ENCODE data around the gene ARHGAP26. TPM values are rescaled to one million over a fixed set of nuclear protein-coding genes. Genes with fewer than 3 reads are reported as not detected.

ARHGAP26 gene
- total RNA-seq, 1 donor from 2014 or later: 60.3 TPM

DNA sequence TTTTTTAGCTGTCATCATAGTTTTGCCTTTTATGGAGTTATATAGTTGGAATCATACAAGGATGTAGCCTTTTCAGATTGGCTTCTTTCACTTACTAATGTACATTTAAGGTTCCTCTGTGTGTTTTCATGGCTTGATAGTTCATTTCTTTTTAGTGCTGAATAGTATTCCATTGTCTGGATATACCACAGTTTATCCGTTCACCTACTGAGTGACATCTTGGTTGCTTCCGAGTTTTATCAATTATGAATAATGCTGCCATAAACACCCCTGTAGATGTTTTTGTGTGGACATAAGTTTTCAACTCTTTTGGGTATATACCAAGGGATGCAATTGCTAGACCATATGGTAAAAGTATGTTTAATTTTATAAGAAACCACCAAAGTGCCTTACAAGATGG lies 497.0 kb downstream of the ARHGAP26 start:
- no peak for DNase-seq (ENCODE audit: low spot score)

DNA sequence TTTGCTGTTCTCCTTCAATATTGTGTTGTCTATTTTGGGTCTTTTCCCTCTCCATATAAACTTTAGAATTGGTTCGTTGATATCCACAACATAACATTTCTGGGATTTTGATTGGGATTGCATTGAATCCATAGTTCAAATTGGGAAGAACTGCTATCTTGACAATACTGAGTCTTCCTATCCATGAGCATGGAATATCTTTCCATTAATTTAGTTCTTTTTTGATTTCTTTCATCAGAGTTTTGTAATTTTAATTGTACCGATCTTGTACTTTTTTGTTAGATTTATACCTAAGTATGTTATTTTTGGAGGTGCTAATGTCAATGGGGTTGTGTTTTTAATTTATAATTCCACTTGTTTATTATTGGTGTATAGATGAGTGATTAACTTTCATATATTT lies 498.2 kb downstream of the ARHGAP26 start:
- no peak for DNase-seq (ENCODE audit: low spot score)

- no peak for DNase-seq (ENCODE audit: low spot score)
Measured at GRCh38 chr5:143271431-143271830, 501.3 kb downstream of the ARHGAP26 start.

DNA sequence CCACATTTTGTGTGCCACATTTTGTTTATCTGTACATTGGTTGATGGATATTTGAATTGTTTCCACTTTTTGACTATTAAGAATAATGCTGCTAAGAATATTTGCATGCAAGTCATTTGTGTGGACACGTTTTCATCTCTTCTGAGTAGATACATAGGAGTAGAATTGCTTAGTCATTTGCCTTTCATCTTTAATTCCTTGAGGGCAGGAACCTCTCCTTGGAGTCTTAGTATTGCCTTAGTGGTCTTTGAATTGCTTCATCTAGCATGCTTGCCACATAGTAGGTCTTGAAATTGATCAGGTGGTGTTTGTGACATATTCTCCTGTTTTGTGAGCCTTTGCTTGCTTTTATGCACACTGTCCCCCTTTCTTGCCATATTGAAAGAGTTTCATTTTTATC lies 504.8 kb downstream of the ARHGAP26 start:
- DNase-seq (ENCODE audit: low spot score): no peak

GRCh38 chr5:143275512-143276363 lies 505.6 kb downstream of the ARHGAP26 start:
- no peak for DNase-seq (ENCODE audit: low spot score)

GRCh38 chr5:143277536-143277935 lies 507.4 kb downstream of the ARHGAP26 start:
- no peak for DNase-seq (ENCODE audit: low spot score)

Other genes with a start within 250 kb of the ARHGAP26 start
- 0.98 TPM for gene FGF1, start 84.3 kb upstream of the ARHGAP26 start, total RNA-seq

Data from mucosa of gallbladder (tissue), 1 donor.